ENCODE results near the gene TUBB4B. TPM values are rescaled to one million over a fixed set of nuclear protein-coding genes. Genes with fewer than 3 reads are reported as not detected.
"Not testable (repeated sequence)": the region's sequence is repeated elsewhere in the genome, so short reads cannot be mapped to it uniquely, and the experiment has no call there.

TUBB4B gene
- total RNA-seq, 3 donors from 2014 or later: 345 to 383 (median 380) TPM

DNA sequence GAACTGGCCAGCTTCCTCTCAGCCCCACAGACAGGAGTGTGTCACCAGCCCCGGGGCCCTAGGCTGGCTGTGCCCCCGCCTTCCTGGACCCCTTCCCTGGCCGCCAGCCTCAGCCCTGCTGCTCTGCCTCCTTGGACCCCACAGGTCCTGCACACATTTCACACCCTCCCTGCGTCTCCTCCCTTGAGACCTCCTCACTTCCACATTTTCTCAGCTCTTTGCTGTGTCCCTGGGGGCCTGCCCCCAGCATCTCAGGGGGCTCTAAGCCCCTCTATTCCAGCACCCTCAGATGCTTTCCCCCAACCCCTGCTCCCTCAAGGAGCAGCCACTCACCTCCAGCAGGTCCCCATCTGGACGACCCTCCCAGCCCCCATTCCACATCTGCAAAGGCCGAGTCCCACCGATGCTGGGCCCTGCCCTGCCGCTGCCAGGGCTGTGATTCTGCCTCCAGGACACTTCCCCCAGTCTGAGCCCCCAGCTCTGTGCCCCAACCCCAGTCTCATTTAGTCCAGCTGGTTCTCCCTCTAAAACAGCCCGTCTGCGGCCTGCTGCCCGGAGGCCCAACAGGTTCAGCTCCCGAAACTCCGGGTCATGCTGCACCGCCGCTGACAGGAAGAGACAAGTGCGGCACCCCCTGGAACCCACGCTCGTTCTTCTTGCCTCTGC lies 6.2 kb upstream of the TUBB4B start:
- ATAC-seq: no peak
- Mint-ChIP-seq H3K36me3 (ENCODE audit: insufficient read depth) (no peaks in the 10 kb centered on the region), H3K4me1 (ENCODE audit: low read depth) (peaks cover 13% of the 10 kb centered on the region), H3K4me3 (no peak overlapping the region), H3K9me3 (no peaks in the 10 kb centered on the region), H3K27me3 (ENCODE audit: low read depth) (peaks cover 4% of the 10 kb centered on the region)
- no peak for DNase-seq

DNA sequence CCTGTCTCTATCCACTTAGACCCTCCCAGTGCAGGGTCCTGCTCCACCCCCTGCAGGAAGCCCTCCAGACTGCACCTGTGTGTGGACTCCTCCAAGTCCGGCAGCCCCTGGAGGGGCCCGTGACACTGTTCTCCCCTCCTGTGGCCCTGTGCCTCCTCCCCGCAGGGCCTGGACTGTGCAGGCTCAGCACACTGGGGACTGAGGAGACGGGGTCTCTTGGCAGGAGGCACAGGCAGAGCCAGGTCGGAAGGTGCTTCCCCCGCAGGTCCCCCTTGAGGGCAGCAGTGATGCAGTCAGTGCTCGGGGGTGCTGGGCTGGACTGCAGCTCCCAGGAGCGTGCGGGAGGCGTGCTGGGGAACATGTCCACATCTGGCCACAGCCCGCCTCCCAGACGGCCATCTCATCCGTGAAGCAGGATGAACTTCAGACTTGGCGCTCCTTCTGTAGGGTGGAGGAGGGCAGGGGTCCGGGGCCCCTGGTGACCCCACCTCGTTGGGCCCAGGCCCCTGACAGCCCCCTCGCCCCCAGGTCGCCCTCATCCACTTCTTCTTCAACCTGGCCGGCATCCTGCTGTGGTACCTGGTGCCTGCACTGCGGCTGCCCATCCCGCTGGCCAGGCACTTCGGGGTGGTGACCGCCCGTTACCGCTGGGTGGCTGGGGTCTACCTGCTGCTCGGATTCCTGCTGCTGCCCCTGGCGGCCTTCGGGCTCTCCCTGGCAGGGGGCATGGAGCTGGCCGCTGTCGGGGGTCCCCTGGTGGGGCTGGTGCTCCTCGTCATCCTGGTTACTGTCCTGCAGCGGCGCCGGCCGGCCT lies 5.5 kb upstream of the TUBB4B start:
- peaks cover 4% of the 10 kb centered on the region for H3K27me3 Mint-ChIP-seq (ENCODE audit: low read depth)
- no peak overlapping the region for H3K4me3 Mint-ChIP-seq
- H3K36me3 Mint-ChIP-seq (ENCODE audit: insufficient read depth): no peaks in the 10 kb centered on the region
- peaks cover 13% of the 10 kb centered on the region for H3K4me1 Mint-ChIP-seq (ENCODE audit: low read depth)
- ATAC-seq: no peak
- H3K9me3 Mint-ChIP-seq: no peaks in the 10 kb centered on the region
- DNase-seq: no peak

DNA sequence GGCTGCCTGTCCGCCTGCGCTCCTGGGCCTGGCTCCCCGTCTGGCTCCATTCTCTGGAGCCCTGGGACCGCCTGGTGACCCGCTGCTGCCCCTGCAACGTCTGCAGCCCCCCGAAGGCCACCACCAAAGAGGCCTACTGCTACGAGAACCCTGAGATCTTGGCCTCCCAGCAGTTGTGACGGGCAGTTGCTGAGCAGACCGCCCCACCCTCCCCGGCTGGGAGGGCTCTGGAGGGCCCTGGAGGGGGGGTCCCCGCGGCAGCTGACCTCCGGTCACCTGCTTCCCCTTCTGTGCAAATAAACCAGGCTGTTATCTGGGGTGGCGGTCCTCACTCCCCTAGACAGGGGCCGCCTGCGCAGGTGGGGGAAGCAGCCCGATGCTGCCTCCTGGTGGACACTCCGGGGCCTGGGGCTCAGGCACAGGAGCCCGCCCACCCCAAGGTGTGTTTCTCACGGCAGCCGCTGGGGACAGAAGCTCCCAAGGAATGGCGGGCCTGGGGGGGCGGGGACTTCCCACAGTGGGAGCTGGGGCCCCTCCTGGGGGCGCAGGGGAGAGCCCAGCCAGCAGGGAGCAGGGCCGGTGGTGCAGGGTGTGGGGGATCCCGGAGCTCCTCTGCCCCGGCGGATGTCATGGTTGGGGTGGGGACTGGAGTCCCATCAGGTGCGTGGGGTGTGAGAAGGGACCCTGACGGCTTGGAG lies 4.7 kb upstream of the TUBB4B start:
- no peaks in the 10 kb centered on the region for H3K36me3 Mint-ChIP-seq (ENCODE audit: insufficient read depth)
- H3K27me3 Mint-ChIP-seq (ENCODE audit: low read depth): peaks cover 4% of the 10 kb centered on the region
- peaks cover 13% of the 10 kb centered on the region for H3K4me1 Mint-ChIP-seq (ENCODE audit: low read depth)
- ATAC-seq (peak; percentile 26 to 32), DNase-seq (peak; percentile 93)
- H3K4me3 Mint-ChIP-seq: no peak overlapping the region
- H3K9me3 Mint-ChIP-seq: no peaks in the 10 kb centered on the region

DNA sequence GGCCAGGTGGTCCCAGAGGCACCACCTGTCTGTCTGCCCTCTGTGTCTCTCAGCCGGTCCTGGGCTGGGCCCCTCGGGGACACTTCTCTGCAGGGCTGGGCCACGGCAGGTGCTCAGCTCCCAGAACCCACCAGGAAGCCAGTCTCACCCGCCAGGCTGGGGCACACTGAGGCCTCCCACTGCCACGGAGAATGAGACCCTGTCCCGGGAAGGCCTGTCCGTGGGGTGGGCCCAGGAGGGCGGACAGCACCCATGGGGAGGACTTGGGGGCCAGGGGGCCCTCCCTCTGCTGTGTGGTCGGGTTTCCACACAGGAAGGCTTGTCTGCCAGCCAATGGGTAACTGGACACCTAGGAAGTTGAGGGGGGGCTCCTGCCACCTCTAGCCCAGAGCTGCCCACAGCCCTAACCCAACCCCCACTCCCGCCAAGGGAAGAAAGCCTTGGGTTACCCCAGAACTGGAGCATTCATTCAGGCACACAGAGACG lies 4.1 kb upstream of the TUBB4B start:
- Mint-ChIP-seq H3K4me3 (no peak overlapping the region), H3K27me3 (ENCODE audit: low read depth) (peaks cover 2% of the 10 kb centered on the region), H3K9me3 (no peaks in the 10 kb centered on the region), H3K36me3 (ENCODE audit: insufficient read depth) (no peaks in the 10 kb centered on the region), H3K4me1 (ENCODE audit: low read depth) (peaks cover 13% of the 10 kb centered on the region)
- ATAC-seq: no peak
- DNase-seq: no peak

DNA sequence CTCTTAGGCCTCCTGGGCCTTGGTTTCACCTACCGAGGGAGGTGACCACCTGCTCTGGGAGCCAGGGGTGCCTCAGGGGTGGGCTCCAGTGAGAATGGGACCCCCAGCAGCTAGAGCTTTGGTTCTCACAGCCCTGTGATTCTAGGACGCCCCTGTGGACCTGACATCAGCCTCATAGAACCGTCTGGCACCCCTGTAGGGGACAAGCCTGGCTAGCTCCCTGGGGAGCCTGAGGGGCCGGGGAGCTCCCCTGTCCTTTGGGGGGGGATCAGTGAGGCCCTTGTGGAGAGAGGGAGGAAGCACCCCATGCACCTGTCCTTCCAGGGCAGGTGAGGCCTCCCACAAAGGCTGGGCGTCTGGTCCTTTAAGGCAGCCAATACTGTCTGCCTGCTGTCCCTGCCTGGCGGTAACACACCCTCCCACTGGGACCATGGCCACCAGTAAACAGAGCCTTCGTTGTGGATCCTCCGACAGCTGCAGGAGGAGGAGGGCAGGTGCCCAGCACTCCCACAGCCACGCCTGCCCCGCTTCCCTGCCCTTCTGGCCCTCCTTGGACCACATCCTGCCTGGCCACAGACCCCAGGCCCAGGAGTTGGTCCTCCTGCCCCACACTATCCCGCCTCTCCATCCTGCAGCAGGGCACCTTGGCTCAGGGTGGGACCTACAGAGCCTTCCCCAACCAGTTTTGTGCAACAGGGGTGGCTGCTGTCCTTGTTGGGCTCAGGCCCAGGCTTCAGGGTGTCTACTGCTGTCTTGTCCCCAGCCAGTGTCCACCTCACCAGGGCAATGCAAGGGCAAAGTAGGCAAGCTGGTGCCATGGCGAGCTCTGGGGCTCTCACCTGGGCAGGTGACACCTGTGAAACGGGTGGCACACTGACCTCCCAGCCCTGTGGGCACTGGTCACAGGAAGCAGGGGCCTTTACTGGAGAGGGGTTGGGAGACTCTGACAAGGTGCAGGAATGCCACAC lies 3.0 kb upstream of the TUBB4B start:
- H3K9me3 Mint-ChIP-seq: no peaks in the 10 kb centered on the region
- ATAC-seq (no peak), DNase-seq (no peak)
- peaks cover 2% of the 10 kb centered on the region for H3K27me3 Mint-ChIP-seq (ENCODE audit: low read depth)
- no peak overlapping the region for H3K4me3 Mint-ChIP-seq
- peaks cover 23% of the 10 kb centered on the region for H3K4me1 Mint-ChIP-seq (ENCODE audit: low read depth)
- peaks cover 9% of the 10 kb centered on the region for H3K36me3 Mint-ChIP-seq (ENCODE audit: insufficient read depth)

DNA sequence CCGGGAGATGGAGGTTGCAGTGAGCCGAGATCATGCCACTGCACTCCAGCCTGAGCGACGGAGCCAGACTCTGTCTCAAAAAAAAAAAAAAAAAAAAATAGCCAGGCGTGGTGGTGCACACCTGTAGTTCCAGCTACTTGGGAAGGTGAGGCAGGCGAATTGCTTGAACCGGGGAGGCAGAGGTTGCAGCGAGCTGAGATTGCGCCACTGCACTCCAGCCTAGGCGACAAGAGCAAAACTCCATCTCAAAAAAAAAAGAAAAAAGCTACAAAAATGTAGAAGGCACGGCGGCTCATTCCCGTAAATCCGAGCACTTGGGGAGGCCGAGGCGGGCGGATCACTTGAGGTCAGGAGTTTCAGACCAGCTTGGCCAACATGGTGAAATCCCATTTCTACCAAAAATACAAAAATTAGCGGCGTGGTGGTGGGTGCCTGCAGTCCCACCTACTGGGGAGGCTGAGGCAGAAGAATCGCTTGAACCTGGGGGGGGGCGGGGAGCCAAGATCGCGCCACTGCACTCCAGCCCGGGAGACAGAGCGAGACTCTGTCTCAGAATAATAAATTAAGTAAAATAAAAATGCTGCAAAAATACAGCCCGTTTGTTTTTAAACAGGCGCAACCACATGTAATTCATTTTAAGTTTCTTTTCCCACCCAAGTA lies 1.4 kb upstream of the TUBB4B start:
- not testable (repeated sequence) for DNase-seq; H3K9me3 Mint-ChIP-seq; ATAC-seq; H3K27me3 Mint-ChIP-seq (ENCODE audit: low read depth)
- H3K4me1 Mint-ChIP-seq (ENCODE audit: low read depth): peaks cover 28% of the 10 kb centered on the region
- H3K36me3 Mint-ChIP-seq (ENCODE audit: insufficient read depth): peaks cover 12% of the 10 kb centered on the region
- H3K4me3 Mint-ChIP-seq: peak overlapping the region; percentile 75

DNA sequence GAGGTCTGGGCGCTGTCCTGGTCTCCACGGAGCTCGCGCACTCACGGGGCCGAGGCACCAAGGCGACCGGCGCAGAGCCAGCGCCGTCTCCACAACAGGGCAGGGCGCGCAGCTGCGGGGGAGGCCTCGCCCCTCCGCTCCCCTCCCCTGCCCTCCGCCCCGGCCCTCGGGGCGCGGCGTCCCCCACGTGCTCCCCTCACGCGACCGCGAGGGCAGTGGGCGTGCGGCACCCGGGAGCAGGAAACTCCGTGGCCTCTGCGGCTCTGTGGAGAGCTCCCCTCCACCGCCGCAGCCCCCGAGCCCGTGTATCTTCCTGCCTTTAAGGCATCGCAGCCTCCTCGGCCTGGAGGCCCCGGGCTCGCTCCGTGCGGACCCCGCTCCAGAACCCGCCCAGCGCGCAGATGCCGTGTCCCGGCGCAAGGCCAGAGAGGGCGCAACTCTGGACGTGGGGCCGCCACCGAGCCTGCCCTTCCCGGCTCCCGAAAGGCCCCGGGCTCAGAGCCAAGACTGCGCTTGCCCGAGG lies 708 bp upstream of the TUBB4B start:
- Mint-ChIP-seq H3K9me3 (no peaks in the 10 kb centered on the region), H3K36me3 (ENCODE audit: insufficient read depth) (peaks cover 12% of the 10 kb centered on the region), H3K4me1 (ENCODE audit: low read depth) (peaks cover 28% of the 10 kb centered on the region), H3K27me3 (ENCODE audit: low read depth) (no peaks in the 10 kb centered on the region), H3K4me3 (peak overlapping the region; percentile 75)
- ATAC-seq (peak; percentile 38 to 42), DNase-seq (peak; percentile 64)

DNA sequence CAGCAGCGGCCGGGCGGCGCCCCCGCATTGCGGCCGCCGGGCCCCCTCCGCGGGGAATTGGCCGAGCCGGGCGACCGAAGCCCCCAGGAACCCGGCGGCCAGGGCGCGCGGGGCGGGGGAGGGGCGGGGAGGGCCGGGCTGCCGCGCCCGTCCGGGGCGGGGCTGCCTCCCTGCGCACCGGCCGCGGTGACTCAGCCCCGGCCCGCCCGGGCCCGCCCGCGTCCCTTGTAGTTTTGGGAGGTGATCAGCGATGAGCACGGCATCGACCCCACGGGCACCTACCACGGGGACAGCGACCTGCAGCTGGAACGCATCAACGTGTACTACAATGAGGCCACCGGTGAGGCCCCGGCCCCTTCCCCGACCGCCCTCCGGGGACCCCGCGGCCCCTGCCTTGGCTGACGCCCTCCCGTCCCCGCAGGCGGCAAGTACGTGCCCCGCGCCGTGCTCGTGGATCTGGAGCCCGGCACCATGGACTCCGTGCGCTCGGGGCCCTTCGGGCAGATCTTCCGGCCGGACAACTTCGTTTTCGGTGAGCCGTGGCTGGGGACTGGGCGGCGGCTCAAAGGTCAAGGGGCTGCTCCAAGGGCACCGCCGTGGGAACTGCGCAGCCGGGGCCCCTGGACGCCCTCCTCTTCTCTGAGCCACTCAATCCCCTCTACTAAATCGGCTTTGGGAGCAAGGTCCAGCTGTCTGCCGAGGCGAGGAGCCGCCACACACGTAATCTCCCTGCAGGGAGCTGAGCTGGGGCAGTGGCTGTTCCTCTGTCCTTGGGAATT lies 592 bp downstream of the TUBB4B start:
- peaks cover 12% of the 10 kb centered on the region for H3K36me3 Mint-ChIP-seq (ENCODE audit: insufficient read depth)
- peak; percentile 42 to 46 for ATAC-seq
- H3K27me3 Mint-ChIP-seq (ENCODE audit: low read depth): no peaks in the 10 kb centered on the region

DNA sequence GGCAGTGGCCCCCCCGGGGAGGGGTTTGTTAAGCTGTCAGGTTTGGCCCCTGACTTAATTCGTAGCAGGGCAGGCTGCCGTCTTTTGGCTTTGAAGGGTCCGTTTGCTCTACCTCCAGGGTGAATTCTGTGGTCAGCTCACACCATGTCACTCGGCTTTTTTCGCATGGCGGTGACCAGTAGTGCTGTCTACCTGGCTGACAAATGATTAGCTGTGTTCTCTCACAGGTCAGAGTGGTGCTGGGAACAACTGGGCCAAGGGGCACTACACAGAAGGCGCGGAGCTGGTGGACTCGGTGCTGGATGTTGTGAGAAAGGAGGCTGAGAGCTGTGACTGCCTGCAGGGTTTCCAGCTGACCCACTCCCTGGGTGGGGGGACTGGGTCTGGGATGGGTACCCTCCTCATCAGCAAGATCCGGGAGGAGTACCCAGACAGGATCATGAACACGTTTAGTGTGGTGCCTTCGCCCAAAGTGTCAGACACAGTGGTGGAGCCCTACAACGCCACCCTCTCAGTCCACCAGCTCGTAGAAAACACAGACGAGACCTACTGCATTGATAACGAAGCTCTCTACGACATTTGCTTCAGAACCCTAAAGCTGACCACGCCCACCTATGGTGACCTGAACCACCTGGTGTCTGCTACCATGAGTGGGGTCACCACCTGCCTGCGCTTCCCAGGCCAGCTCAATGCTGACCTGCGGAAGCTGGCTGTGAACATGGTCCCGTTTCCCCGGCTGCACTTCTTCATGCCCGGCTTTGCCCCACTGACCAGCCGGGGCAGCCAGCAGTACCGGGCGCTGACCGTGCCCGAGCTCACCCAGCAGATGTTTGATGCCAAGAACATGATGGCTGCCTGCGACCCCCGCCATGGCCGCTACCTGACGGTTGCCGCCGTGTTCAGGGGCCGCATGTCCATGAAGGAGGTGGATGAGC lies 1.4 kb downstream of the TUBB4B start:
- no peak for ATAC-seq
- DNase-seq: no peak
- H3K4me3 Mint-ChIP-seq: peak overlapping the region; percentile 87
- H3K36me3 Mint-ChIP-seq (ENCODE audit: insufficient read depth): peaks cover 12% of the 10 kb centered on the region
- no peaks in the 10 kb centered on the region for H3K9me3 Mint-ChIP-seq
- H3K27me3 Mint-ChIP-seq (ENCODE audit: low read depth): no peaks in the 10 kb centered on the region
- peaks cover 28% of the 10 kb centered on the region for H3K4me1 Mint-ChIP-seq (ENCODE audit: low read depth)

More for the DNA sequence above, 592 bp downstream of the TUBB4B start:
- H3K4me3 Mint-ChIP-seq: peak overlapping the region; percentile 89
- DNase-seq: peak; percentile 73
- peaks cover 28% of the 10 kb centered on the region for H3K4me1 Mint-ChIP-seq (ENCODE audit: low read depth)
- no peaks in the 10 kb centered on the region for H3K9me3 Mint-ChIP-seq

DNA sequence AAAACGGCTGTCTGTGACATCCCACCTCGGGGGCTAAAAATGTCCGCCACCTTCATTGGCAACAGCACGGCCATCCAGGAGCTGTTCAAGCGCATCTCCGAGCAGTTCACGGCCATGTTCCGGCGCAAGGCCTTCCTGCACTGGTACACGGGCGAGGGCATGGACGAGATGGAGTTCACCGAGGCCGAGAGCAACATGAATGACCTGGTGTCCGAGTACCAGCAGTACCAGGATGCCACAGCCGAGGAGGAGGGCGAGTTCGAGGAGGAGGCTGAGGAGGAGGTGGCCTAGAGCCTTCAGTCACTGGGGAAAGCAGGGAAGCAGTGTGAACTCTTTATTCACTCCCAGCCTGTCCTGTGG lies 2.2 kb downstream of the TUBB4B start:
- H3K9me3 Mint-ChIP-seq; ATAC-seq; H3K27me3 Mint-ChIP-seq (ENCODE audit: low read depth); DNase-seq: not testable (repeated sequence)
- Mint-ChIP-seq H3K36me3 (ENCODE audit: insufficient read depth) (peaks cover 12% of the 10 kb centered on the region), H3K4me3 (peak overlapping the region; percentile 87), H3K4me1 (ENCODE audit: low read depth) (peaks cover 27% of the 10 kb centered on the region)

DNA sequence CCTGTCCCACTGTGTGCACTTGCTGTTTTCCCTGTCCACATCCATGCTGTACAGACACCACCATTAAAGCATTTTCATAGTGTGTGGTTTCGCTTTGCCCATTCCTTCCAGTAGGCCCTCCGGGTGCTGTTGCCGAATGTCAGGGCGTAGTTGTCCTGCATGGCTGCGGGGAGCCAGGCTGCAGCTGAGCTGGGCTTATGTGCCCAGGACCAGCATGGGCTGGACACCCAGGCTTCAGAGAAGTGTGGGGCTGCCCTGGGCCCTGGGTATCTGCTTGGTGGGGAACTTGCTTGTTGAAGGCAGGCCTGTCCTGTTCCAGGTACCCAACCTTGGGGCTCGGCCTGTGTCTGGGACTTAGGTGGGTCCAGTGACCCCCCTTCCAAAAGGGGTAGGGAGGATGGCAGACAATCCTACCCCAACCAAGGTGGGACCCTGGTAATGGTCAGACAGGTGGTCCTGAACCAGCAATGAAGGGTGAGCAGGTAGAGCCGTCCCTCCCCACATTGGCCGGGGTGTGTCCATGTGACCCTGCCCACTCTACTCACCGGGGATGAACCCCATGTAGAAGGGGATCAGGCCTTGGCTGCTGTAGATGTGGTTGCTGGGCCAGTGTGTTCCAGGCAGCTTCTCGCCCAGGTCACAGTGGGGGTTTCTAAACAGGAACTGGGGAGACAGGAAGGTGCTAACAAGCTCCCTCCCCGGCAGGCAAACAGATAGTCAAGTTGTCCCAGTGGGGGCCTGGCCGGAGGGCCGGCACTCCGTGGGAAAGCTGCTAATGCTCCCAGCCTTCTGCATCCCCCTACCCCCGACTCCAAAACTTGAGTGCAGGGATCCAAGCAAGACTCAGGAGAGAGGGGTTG lies 2.8 kb downstream of the TUBB4B start:
- H3K9me3 Mint-ChIP-seq: no peaks in the 10 kb centered on the region
- H3K36me3 Mint-ChIP-seq (ENCODE audit: insufficient read depth): peaks cover 12% of the 10 kb centered on the region
- H3K27me3 Mint-ChIP-seq (ENCODE audit: low read depth): no peaks in the 10 kb centered on the region
- H3K4me3 Mint-ChIP-seq: peak overlapping the region; percentile 87
- DNase-seq (no peak), ATAC-seq (no peak)
- H3K4me1 Mint-ChIP-seq (ENCODE audit: low read depth): peaks cover 23% of the 10 kb centered on the region
